Skin of body (tissue), 2 donors: ENCODE measurements around the gene TP73. TPM values are rescaled to one million over a fixed set of nuclear protein-coding genes. Genes with fewer than 3 reads are reported as not detected.

ENCODE experiments used
- DNase-seq: peaks from one replicate; lab custom pipeline; 2025; lab: John Stamatoyannopoulos, UW
- total RNA-seq: library from RNA; depleted of rRNA; stranded (reverse); fragments of >200 nt; gene quantifications from one replicate; pipeline ENCODE4 v1.2.3, GENCODE V29; 2014

Gene TP73
- total RNA-seq, 1 donor from 2014 or later = 2.1 TPM

DNA sequence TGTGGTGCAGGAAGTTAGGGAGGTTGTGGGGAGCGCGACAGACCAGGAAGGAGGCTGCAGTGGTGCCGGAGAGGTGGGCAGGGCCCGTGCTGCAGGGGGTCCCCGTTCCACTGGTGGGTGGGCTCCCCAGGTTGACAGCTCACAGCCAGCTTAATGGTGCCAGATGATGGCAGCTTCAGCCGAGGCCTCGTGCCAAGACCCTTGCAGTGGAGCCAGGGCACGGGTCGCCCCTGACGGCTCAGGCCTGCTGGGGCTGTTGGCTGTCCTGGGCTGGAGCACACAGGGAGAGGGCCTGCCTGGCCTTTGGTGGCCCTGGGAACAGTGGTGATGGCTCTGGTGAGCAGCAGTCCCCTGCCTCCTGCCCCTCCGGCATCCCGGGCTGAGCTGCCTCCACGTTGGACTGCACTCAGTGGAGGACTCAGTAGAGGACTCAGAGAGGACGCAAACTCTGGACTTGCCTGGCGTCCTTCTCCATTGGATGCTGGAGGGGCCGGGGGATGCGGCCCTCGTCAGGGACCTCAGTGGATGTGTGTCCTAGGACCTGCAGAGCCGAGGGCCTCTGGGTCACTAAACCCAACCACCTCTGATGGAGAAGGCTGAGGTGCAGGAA is 53.1 kb downstream of the TP73 start:
- DNase-seq = no peak

DNA sequence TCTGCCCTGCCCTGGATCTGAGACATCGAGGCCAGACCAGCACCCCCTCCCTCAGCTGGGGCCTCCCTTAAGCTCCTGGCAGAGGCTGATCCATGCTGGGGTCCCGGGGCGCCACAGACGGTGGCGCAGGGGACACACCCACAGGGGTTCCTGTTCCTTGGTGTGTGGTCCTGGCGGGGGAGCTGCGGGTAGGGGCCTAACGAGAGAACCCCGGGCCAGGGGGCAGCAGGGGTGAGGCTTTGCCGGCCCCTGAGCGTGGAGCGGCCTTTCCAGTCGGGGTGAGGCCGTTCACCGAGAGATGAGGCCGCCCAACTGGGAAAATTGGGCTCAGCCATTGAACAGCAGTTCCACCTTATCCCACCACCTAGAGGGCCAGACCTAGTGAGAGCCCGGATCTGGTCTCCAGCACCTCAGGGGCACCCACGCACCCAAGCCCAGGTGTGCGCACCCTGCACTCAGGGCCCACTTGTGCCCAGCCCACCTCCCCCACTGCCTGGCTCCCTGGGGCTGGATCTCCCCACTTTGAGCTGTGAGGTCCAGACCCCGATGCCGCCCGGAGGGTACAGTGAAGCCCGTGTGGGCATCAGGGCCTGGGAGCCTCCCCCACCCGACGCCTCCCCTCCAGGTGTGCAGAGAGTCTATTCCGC is 54.5 kb downstream of the TP73 start:
- DNase-seq = no peak

DNA sequence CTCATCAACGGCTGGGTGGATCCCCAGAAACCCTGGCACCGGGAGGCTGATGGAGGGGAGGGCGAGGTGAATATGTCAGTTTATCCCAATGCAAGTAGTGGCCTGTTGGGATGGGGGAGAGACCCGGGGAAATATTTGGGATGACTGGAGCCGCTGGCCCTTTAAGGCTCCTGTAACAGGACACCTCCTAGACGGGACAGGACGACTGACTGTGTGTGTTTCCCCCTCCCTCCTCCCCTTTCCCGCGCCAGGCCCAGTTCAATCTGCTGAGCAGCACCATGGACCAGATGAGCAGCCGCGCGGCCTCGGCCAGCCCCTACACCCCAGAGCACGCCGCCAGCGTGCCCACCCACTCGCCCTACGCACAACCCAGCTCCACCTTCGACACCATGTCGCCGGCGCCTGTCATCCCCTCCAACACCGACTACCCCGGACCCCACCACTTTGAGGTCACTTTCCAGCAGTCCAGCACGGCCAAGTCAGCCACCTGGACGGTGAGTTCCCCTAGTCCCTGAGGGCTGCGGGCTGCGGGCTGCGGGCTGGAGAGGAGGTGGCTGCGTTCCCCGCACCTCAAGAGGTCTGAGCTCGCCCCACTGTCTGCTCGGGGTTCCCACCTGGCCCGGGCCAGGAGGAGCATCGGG is 55.1 kb downstream of the TP73 start:
- no peak for DNase-seq

DNA sequence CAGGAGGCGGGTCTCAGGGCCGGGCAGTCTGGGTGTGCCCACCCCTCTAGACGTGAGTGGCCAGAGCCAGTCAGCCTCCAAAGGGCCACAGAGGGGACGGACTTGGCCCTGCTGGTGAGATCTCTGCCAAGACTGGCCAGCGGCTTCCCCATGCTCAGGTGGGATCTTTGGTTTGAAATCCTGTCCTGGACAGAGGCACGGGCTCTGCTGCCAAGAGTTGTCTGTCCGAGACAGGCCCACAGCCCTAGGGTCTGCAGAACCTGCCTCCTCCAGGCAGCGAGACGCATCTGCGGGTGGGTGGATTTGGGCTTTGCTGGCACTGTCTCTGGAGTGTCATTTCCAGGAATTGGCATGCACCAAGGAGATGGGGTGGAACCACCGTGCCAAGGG is 55.6 kb downstream of the TP73 start:
- no peak for DNase-seq

DNA sequence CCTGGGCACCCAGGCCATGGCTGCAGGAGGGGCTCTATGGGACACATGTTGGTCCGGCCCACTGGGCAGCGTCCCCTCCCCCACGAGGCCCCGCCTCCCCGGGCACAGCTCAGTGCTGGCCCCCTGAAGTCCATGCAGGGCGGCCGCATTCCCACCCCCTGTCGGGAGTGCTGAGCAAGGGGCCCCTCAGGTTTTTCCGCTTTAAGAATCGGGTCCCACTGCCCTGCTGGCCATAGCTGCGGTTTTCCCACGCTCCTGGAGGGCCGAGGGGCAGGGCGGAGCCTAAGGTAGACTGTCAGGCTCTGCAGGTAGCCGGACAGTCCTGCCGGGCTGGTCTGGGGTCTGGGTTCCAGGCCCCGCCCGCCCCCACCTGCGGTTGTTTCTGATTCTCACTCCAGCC is 56.5 kb downstream of the TP73 start:
- no peak for DNase-seq

DNA sequence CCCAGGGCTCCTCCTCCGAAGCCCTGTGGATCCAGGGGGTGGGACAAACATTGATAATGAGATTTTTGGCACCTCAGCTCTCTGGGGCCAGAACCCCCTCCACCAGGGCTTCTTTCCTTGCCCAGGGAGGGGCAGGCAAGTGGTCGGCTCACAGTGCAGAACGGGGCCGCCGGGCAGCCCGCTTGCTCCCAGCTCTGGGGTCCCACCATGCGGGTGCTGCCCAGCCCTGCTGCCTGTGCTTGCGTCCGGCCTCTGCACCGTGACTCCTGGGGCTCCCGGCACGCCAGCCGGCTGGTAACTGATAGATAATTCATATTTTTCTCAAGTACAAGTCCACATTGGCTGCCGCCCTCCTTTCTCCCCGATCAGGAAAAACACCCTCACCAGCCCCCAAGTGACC is 57.9 kb downstream of the TP73 start:
- DNase-seq = no peak

DNA sequence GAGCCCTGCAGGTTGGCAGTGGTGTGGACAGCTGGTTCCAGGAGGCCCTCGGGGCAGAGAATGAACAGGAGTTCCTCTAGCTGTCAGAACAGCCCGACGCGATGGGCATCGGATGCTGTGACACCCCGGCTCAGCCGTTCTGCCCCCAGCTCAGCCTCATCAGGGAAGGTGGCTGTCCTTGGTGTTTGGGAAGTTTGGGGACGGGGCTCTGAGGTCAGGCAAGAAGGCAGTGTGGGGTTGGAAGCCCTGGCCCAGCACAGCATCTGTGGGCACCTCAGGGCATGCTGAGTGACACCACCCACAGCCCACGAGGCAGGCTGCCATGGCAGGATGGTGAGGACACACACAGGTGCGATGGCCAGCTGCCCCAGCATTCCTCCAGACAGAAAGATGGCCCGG is 59.1 kb downstream of the TP73 start:
- no peak for DNase-seq

DNA sequence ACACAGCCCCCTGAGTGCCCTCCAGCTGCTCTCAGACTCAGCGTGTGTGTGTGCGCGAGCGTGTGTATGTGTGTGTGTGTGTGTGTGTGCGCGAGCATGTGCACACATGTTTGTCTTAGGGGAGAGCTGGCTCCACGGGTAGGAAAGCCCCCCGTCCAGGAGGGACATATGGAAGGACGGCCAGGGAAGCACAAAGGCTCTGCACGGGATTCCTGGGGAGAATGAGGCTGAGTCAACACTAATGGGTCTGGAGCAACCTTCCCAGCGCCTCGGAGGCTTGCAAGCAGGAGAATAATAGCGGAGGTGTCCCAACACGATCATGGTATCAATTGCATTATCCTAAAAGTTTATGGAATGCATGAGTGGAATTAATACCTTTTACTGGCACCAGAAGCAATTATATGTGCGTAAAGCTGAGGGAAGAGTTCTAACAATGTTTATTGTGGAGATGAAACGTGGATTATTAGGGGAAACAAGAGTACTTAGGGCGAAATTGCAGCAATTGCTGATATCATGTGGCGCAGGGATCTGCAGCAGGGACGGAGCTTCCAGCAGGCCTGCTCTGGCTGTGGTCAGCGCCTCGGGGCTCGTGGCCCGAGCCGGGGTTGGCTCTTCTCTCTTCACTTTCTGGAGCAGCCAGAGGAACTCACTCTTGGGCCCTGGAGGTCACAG is 59.6 kb downstream of the TP73 start:
- DNase-seq = no peak

DNA sequence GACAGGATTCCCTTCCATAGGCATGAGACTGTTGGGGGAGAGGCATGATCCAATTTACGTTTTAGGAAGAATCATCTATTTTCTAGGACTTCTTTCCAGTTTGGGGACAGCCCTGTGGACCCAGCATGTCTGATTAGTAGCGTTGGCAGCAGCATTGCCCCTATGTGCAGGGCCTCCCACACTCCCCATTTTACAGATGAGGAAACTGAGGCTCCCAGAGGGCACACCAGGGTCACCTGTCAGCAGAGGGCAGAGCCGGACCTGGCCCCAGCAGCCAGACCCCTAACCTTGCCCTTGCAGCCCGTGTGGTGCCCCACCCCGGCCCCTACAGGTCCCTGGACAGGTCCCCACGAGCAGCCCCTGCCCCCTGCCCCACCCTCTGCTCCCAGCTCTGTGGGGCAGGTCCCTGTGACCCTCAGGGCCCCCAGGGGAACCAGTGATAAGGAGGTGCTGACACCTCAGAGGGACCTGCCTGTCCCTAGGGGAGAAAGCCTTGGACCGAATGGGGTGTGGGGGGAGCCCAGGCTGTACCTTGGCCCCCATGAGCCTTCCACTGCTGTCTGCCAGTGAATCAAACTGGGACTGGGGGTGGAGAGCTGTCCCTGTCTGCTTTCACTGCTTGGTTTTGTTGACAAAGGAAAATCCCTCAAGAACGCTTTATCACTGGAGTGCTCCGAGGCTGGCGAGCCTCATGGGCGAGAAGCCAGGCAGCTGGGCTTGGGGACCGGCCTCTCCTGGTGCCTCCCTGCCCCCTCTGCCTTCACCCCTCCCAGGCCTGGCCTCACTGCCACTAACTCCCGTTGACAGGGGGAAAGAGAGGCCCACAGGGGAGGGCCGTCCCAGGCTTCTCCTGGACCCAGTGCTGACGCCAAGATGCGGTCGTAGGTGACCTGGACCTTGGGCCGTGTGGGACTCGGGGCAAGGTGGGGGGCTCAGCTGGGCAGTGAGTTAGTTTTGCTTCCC is 60.5 kb downstream of the TP73 start:
- DNase-seq = no peak

DNA sequence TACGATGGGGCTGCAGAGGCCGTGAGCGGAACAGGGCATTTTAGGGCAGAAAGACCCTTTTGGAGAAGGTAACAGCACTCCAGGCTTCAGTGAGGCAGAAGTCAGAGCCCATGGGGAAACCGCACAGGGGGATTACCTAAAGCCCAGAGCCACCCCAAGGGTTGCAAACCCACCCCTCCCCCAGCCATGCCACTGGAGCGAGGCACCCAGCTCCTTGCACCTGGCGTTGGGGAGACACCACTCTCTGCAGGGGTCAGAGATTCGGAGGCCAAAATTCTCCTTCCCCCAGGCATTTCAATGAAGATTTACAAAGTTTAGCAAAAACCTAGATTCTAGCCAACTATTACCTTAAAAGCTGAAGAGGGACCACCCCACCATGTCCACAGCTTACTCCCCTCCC is 61.5 kb downstream of the TP73 start:
- no peak for DNase-seq

DNA sequence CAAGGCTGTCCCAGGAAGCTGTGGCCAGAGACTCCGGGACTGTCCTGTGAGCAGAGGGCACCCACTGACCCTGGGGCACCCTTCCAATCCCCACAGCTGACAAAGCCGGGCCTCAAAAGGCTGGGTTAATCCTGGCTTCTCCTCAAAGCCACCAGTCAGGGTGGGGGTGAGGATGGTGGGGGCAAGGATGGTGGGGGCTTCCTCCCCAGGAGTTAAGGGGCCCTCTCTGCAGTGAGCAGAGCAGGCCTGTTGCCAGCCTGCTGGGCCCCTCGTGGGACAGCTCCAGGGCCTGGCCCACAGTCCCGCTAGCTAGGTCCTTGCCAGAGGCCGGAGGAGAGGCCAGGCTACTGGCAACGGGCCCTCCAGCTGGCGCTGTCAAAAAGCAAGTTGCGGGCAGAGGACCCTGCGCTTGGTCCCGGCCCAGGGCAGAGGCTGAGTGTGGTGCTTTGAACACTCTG is 62.0 kb downstream of the TP73 start:
- no peak for DNase-seq

DNA sequence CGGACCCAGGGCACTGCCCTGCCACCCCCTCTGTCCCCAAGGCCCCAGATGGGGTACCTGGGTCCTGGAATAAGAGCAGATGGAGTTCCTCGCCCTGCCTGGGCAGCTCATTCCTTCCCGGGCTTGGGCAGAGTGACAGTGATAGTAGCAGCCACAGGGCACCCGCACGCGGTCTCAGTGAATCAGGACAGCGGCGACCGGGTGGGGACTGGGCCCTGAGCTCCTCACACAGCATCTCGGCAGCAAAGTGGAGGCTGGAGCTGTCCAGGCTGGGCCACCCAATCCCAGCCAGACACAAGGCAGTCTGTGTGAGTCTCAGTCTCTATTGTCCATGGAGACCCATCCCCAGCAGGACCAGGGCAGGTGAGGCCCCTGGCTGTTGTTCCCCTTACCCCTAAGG is 62.5 kb downstream of the TP73 start:
- no peak for DNase-seq

DNA sequence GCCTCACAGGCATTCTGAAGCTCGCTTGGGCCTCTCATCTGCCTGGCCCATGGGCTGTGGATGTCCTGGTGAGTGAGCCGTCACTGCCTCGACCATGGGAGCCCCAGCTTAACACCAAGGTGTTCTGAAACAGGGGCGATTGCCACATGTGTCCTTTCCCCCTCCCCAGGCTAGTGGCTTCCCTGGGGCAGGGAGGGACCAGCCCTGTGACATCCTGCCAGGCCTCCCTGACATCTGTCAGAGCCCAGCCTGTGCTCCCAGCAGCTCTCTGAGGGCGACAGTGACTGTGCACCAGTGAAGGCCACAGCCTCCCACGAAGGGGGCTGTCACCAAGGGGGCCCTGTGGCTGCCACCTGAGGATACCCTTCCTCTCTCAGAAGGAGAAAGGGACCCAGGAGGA is 64.0 kb downstream of the TP73 start:
- no peak for DNase-seq

DNA sequence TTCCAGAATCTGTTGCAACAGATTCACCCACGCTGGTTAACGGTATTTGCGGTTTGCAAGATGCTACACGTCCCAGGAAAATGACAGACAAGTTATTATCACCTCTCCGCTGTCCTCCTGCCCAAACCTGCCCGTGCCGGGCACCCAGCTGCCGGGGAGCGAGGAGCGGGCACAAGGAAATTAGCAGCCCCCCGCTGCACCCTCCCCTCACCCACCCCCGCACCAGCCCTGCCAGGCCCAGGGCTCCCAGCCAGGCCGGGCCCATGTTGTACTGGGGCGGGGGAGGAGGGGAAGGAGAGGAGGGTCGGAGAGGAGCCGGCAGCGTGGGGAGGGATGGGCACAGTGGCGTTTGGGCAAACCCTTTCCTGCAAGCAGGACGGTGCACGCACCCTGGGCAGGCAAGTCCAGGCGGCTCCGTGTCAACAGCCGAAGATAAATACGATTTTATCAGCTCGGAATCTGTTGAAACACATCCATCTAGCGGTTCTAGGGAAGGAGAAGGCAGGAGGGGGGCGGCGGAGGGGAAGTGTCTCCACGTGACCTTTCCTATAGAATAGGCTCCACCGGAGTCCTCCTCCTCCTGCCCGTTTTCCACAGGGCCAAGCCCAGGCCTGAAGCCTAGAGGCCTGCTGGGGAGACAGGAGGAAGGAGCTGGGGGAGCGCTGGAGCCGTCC is 64.9 kb downstream of the TP73 start:
- DNase-seq = no peak

DNA sequence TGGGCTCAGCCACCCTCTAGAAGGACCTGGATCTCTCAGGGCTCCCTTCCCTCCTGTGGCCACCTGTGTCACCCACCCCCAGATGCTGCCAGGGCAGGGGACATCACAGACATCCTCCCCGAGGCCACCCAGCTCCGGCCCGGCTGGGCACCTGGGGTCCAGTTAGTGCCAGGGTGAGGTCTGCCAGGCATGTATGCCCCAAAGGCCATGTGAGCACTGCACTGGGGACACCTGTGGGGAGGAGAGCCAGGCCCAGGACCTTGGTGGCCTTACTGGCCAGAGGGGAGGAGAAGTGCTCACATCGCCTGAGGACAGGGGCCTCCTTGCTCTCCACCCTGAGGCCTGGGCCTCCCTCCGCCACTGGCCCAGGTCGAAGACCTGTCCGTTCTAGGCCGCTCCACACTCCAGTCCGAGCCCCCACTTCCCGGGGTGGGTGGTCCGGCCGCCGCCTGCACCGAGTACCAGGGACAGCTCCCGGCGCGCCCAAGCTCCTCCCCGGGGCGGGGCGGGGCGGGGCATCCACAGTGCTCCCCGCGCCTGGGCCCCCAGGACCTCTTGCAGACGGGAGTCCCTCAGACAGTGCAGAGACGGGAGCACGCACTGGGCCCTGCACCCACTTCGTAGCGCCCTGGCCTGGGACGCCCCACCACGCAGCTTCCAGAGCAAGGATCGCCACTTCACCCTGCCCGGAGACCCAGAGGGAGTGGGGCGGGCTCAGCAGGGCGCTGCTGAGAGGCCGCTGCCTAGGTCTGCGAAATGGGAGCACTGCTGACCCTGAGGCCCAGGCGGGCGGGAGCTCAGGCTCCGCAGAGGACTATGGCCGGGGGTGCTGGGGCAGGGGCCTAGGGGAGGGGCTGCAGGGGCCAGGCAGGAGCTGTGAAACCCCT is 65.6 kb downstream of the TP73 start:
- no peak for DNase-seq

DNA sequence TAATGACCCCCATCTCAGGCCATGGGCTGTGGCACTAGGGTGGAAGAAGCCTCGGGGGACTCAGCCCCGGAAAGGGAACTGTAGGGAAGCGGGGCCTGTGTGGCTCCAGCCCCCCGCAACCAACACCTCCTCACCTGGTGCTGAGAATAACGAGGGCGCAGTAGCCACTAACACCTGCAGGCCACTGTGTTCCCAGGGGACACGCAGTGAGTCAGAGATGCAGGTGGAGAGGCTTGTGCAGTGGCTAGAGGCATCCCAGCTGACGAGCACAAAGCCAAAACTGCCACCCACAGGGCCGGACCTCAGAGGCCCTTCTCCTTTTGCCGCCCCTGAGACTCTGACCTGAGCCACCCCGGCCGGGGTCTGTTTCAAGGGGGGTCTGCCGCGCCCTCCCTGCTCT is 66.4 kb downstream of the TP73 start:
- DNase-seq = no peak

DNA sequence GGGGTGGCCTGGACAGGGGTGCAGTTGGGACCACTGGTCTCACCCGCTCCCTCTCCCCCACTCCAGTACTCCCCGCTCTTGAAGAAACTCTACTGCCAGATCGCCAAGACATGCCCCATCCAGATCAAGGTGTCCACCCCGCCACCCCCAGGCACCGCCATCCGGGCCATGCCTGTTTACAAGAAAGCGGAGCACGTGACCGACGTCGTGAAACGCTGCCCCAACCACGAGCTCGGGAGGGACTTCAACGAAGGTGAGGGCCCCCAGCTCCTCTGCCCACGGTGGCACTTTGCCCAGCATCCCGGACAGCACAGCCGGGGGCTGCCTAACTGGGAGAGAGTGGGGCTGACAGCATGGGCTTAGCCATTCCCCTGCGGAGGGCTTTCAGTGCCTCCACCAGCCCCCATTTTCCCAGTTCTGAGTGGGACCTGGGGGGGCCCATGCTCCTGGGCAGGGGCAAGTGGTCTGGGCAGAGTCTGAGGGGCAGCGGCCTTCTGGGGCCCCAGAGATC is 69.7 kb downstream of the TP73 start:
- DNase-seq = no peak

DNA sequence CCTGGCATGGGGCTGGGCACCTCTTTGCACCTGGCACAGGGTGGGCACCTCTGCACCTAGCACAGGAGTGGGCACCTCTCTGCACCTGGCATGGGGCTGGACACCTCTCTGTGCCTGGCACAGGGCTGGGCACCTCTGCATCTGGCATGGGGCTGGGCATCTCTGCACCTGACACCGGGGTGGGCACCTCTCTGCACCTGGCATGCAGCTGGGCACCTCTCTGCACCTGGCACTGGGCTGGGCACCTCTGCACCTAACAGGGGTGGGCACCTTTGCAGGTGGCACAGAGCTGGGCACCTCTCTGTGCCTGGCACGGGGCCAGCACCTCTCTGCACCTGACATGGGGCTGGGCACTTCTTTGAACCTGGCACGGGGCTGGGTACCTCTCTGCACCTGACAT is 70.5 kb downstream of the TP73 start:
- no peak for DNase-seq

DNA sequence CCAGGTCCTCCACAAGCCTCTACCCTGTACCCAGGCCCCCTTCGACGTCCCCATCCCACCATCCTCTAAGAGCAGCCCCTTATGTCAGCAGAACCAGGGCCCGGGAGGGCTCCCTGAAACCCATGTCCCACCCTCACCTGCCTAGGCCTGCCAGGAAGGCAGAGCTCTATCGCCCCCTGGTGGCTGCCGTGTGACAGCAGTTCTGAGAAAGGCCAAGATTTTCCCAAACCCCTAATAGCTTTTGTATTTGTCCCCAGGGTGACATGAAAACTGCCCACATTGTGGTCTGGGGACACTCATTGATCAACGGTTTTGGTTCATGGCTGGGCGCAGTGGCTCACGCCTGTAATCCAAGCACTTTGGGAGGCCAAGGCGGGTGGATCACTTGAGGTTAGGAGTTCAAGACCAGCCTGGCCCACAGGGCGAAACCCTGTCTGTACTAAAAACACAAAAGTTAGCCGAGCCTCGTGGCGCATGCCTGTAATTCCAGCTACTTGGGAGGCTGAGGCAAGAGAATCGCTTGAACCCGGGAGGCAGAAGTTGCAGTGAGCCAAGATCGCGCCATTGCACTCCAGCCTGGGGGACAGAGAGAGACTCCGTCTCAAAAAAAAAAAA is 72.2 kb downstream of the TP73 start:
- DNase-seq = peak; percentile 10
